ENCODE measurements around the gene TYROBP.

The TYROBP gene

GRCh38 chr19:35869327-35870123 lies 38.6 kb downstream of the TYROBP start:
- DNase-seq = peak; percentile 80

GRCh38 chr19:35868823-35869326 lies 39.2 kb downstream of the TYROBP start:
- no peak for DNase-seq

GRCh38 chr19:35868172-35868822 lies 39.8 kb downstream of the TYROBP start, which contains the start of gene APLP1:
Gene APLP1, plus strand, starts transcription at chr19:35868574. Its CDS starts 63 bp downstream, at chr19:35868637.
- peak; percentile 74 for DNase-seq

GRCh38 chr19:35863018-35863417 lies 45.1 kb downstream of the TYROBP start:
- DNase-seq = no peak

- no peak for DNase-seq
Measured at GRCh38 chr19:35862528-35862927, 45.6 kb downstream of the TYROBP start.

GRCh38 chr19:35861640-35862160 lies 46.4 kb downstream of the TYROBP start:
- DNase-seq = no peak

- no peak for DNase-seq
Measured at GRCh38 chr19:35860818-35861639, 47.1 kb downstream of the TYROBP start.

- no peak for DNase-seq
Measured at GRCh38 chr19:35860436-35860817, 47.7 kb downstream of the TYROBP start.

GRCh38 chr19:35859414-35859813 lies 48.7 kb downstream of the TYROBP start:
- no peak for DNase-seq

GRCh38 chr19:35858311-35858710 lies 49.8 kb downstream of the TYROBP start:
- no peak for DNase-seq

- DNase-seq = no peak
Measured at GRCh38 chr19:35856546-35857149, 51.4 kb downstream of the TYROBP start, which contains the start of gene KIRREL2. Gene KIRREL2, plus strand, starts transcription at chr19:35856911. Its CDS starts 209 bp downstream, at chr19:35857120.
